Activated CD8-positive, alpha-beta memory T cell treated with anti-CD3 and anti-CD28 coated beads, Interleukin-2, amount 10 ng/mL, durations not matched to agents 7 days and 5 days (primary cell): ENCODE data around the gene SNX30. TPM values are rescaled to one million over a fixed set of nuclear protein-coding genes. Genes with fewer than 3 reads are reported as not detected.
"Not testable (repeated sequence)": the region's sequence is repeated elsewhere in the genome, so short reads cannot be mapped to it uniquely, and the experiment has no call there.

Experiments
- ATAC-seq: fragments of 150-1000 bp; cut with Tn5 transposase; one replicate; pipeline ENCODE4 v1.10.0; 2021; ENCODE audit warnings: moderate library complexity
- CTCF ChIA-PET: fragments of 350-600 bp; sonication (Branson Sonifier 250); formaldehyde crosslinking; loops from one replicate; lab custom pipeline; 2021; ENCODE audit warnings: antibody characterized with exemption; lab: Charles Lee
- DNase-seq: peaks from one replicate; pipeline ENCODE4 v3.0.0-alpha.2; 2020
- H3K27ac Mint-ChIP-seq: one replicate; pipeline ENCODE4 v1.8.0; 2021; ENCODE audit warnings: mild to moderate bottlenecking, mixed read lengths
- H3K27me3 Mint-ChIP-seq: one replicate; pipeline ENCODE4 v1.8.0; 2021; ENCODE audit warnings: mixed read lengths
- H3K36me3 Mint-ChIP-seq: one replicate; pipeline ENCODE4 v1.8.0; 2021; ENCODE audit warnings: mild to moderate bottlenecking, mixed read lengths
- H3K4me1 Mint-ChIP-seq: one replicate; pipeline ENCODE4 v1.8.0; 2021; ENCODE audit warnings: mixed read lengths
- H3K4me3 Mint-ChIP-seq: one replicate; pipeline ENCODE4 v1.8.0; 2021; ENCODE audit warnings: mild to moderate bottlenecking, moderate library complexity, mixed read lengths
- H3K9me3 Mint-ChIP-seq: one replicate; pipeline ENCODE4 v1.8.0; 2022; ENCODE audit warnings: low read depth, mixed read lengths
- total RNA-seq, 2 experiments: library from RNA; stranded (reverse); gene quantifications; one replicate each; pipeline ENCODE4 v1.2.3, GENCODE V29; 2021

Gene SNX30, protein sequence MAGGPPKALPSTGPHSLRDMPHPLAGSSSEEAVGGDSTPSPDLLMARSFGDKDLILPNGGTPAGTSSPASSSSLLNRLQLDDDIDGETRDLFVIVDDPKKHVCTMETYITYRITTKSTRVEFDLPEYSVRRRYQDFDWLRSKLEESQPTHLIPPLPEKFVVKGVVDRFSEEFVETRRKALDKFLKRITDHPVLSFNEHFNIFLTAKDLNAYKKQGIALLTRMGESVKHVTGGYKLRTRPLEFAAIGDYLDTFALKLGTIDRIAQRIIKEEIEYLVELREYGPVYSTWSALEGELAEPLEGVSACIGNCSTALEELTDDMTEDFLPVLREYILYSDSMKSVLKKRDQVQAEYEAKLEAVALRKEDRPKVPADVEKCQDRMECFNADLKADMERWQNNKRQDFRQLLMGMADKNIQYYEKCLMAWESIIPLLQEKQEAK
- 1 to 10 TPM; 2.3 to 3.6 TPM for total RNA-seq

DNA sequence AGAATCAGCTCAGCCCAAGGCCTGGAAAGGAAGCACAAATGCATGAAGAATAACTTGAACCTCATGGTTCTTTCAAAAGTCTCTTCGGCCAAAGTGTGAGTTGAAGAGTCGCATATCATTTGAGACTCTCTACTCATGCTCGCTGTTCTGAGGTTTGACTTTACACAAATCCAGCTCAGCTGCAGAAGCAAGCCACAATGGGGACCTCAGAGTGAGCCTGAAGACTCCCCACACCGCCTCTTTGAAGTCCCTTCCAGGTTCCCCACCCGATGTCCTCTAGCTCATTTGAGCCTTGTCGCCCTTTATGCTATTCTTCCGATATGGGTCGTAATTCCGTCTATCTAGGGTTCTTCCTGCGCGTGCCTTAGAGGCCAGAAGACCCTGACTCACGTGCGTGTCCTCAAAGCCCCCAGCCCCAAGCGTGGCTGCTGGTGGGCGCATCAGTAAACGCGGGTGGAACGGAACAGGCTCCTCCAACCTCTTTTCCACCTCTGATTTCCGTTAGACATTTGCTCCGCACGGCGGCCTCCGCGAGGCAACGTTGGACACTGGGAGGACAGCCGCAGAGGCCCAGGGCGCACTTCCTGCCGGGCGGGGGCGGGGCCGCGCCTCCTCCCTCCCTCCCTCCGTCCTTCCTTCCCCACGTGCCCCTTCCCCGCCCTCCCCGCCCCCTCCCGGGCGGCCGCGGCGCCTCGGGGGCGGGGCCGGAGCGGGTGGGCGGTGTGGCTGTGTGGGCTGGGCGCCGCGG lies at the start of gene SNX30:
TSS of gene SNX30 (plus strand) at position 745 of the 748 bp plus-strand sequence. CDS start 242 bp downstream, outside the sequence.
- H3K27me3 Mint-ChIP-seq, result peaks cover 23% of the 10 kb centered on the region
- CTCF ChIA-PET, result interaction anchor here (1.5 to 4.5 kb wide), 3 partner anchors 32 to 69 kb away, joined by 4 to 29 read pairs (median 14); partner anchors contain the start of gene INIP
- peaks cover 53% of the 10 kb centered on the region for H3K4me1 Mint-ChIP-seq
- H3K36me3 Mint-ChIP-seq, result peaks cover 5% of the 10 kb centered on the region
- peak within 1 kb of the TSS; percentile 82 for H3K4me3 Mint-ChIP-seq
- H3K9me3 Mint-ChIP-seq, result no peaks in the 10 kb centered on the region
- DNase-seq, result peak; percentile 84
- peak; percentile 71 for ATAC-seq
- peak within 1 kb of the TSS; percentile 75 for H3K27ac Mint-ChIP-seq

GRCh38 chr9:112703304-112703703 lies 47.3 kb upstream of the SNX30 start:
- CTCF ChIA-PET, result no interaction called here
- Mint-ChIP-seq H3K27ac (no peak overlapping the region), H3K27me3 (no peaks in the 10 kb centered on the region), H3K36me3 (peaks cover 25% of the 10 kb centered on the region), H3K4me1 (peaks cover 17% of the 10 kb centered on the region), H3K9me3 (no peaks in the 10 kb centered on the region), H3K4me3 (no peak overlapping the region)
- no peak for DNase-seq
- ATAC-seq, result no peak

GRCh38 chr9:112705768-112706427 lies 44.7 kb upstream of the SNX30 start:
- DNase-seq (no peak), ATAC-seq (no peak)
- Mint-ChIP-seq H3K9me3 (no peaks in the 10 kb centered on the region), H3K27me3 (no peaks in the 10 kb centered on the region), H3K27ac (no peak overlapping the region), H3K4me3 (no peak overlapping the region), H3K36me3 (peaks cover 15% of the 10 kb centered on the region), H3K4me1 (no peaks in the 10 kb centered on the region)
- CTCF ChIA-PET, result interaction anchor here (0.6 to 1.8 kb wide), 2 partner anchors 12 to 551 kb away, joined by 3 to 4 read pairs; partner anchors contain the start of gene INIP

DNA sequence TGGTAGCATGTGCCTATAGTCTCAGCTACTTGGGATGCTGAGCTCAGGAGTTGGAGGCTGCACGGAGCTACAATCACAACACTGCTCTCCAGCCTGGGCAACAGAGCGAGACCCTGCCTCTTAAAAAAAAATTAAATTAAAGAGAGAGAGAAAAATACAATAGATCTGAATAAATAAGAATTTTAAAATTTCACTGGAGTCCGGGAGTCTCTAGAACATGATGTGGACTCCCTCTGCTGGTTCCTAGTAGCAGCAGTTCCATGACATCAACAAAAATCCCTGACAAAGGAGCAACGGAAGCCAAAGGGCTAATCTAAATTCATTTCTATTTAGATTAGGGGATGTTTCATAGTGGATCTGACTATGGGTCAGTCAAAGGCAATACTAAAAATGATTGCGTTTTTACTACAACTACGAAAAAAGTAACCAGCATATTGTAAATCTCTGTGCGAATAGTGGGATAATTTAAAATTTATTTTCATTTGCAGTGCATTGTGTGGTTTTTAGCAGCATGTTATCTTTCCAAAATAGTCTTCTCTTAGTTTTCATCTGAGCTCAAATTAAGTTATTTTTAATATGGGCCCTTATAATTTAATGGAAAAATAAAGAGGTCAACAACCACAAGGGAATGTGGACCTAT lies 39.4 kb upstream of the SNX30 start:
- no peaks in the 10 kb centered on the region for H3K9me3 Mint-ChIP-seq
- peaks cover 20% of the 10 kb centered on the region for H3K4me1 Mint-ChIP-seq
- H3K27ac Mint-ChIP-seq, result no peak overlapping the region
- CTCF ChIA-PET, result no interaction called here
- H3K27me3 Mint-ChIP-seq, result no peaks in the 10 kb centered on the region
- H3K4me3 Mint-ChIP-seq, result no peak overlapping the region
- ATAC-seq (no peak), DNase-seq (no peak)
- H3K36me3 Mint-ChIP-seq, result peaks cover 30% of the 10 kb centered on the region

- Mint-ChIP-seq H3K4me3 (no peak overlapping the region), H3K36me3 (peaks cover 28% of the 10 kb centered on the region), H3K27ac (no peak overlapping the region), H3K9me3 (no peaks in the 10 kb centered on the region), H3K27me3 (no peaks in the 10 kb centered on the region), H3K4me1 (peaks cover 30% of the 10 kb centered on the region)
- ATAC-seq (no peak), DNase-seq (no peak)
- CTCF ChIA-PET, result no interaction called here
These were observed 37.9 kb upstream of the SNX30 start for GRCh38 chr9:112712678-112713077.

- peaks cover 10% of the 10 kb centered on the region for H3K36me3 Mint-ChIP-seq
- DNase-seq, result peak; percentile 99
- peak within 1 kb of the TSS; percentile 95 for H3K27ac Mint-ChIP-seq
- H3K4me1 Mint-ChIP-seq, result peaks cover 43% of the 10 kb centered on the region
- peak; percentile 95 for ATAC-seq
- peak within 1 kb of the TSS; percentile 85 for H3K4me3 Mint-ChIP-seq
- no peaks in the 10 kb centered on the region for H3K9me3 Mint-ChIP-seq
- H3K27me3 Mint-ChIP-seq, result no peaks in the 10 kb centered on the region
- CTCF ChIA-PET, result interaction anchor here (0.8 to 4.7 kb wide), 15 partner anchors 13 to 340 kb away, joined by 3 to 29 read pairs (median 5); partner anchors contain the start of genes HSDL2, KIAA1958 and SNX30
These were observed 32.8 kb upstream of the SNX30 start, which contains the start of gene INIP for GRCh38 chr9:112717661-112718331. TSS of gene INIP (minus strand) at chr9:112718117. CDS start at chr9:112716485, 1,632 bp downstream.

- H3K9me3 Mint-ChIP-seq, result no peaks in the 10 kb centered on the region
- DNase-seq (no peak), ATAC-seq (no peak)
- H3K36me3 Mint-ChIP-seq, result peaks cover 2% of the 10 kb centered on the region
- H3K4me3 Mint-ChIP-seq, result no peak overlapping the region
- no peaks in the 10 kb centered on the region for H3K27me3 Mint-ChIP-seq
- no peak overlapping the region for H3K27ac Mint-ChIP-seq
- CTCF ChIA-PET, result interaction anchor here (1.1 to 4.7 kb wide), 6 partner anchors 10 to 340 kb away, joined by 3 to 29 read pairs (median 7); partner anchors contain the start of genes HSDL2 and SNX30
- H3K4me1 Mint-ChIP-seq, result peaks cover 35% of the 10 kb centered on the region
These were observed 31.3 kb upstream of the SNX30 start for GRCh38 chr9:112719241-112719691.

DNA sequence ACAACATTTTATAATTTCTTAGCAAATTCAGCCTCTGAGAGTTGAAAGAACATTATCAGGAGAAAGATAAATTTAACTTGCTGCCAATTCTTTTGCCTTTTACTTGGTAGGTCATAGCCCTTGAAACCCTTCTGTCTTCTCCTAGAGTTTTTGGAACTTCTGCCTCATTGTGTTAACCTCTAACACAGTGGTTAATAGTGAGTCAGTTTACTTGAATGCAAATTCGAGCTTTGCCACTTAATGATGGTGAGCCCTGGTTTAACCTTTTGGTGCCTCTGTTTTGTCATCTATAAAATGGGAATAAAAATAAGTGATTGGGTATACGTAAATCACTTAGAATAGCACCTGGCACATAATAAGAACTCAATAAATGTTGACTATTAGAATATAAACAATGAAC lies 30.9 kb upstream of the SNX30 start:
- no peak overlapping the region for H3K27ac Mint-ChIP-seq
- CTCF ChIA-PET, result interaction anchor here (1.1 to 4.7 kb wide), 5 partner anchors 9 to 340 kb away, joined by 3 to 29 read pairs (median 11); partner anchors contain the start of genes HSDL2 and SNX30
- peaks cover 33% of the 10 kb centered on the region for H3K4me1 Mint-ChIP-seq
- H3K36me3 Mint-ChIP-seq, result no peaks in the 10 kb centered on the region
- no peak for DNase-seq
- H3K9me3 Mint-ChIP-seq, result no peaks in the 10 kb centered on the region
- ATAC-seq, result no peak
- H3K27me3 Mint-ChIP-seq, result no peaks in the 10 kb centered on the region
- no peak overlapping the region for H3K4me3 Mint-ChIP-seq

DNA sequence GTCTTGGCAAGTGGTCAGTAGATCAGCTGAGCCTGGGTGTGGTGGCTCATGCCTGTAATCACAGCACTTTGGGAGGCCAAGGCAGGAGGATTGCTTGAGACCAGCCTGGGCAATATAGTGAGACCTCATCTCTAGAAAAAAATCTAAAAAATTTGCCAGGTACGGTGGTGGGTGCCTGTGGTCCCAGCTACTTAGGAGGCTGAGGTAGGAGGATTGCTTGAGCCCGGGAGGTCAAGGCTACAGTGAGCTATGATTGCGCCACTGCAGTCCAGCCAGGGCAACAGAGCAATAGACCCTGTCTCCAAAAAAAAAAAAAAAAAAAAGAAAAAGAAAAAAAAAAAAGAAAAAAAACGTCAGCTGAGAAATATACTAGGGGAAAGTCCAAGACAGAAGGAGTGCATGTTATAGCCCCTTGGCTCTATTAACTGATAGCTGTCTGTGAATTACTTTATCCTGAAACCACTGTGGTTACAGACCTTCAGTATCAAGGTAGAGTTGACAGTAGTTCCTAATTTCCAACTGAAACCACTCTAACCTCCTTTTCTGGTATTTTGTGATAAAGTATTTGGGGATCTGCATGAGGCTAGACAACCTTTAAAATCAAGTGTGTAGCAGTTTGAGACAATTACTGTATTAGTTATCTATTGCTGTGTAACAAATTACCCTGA lies 30.3 kb upstream of the SNX30 start:
- Mint-ChIP-seq H3K27me3 (no peaks in the 10 kb centered on the region), H3K36me3 (no peaks in the 10 kb centered on the region), H3K9me3 (no peaks in the 10 kb centered on the region), H3K4me1 (peaks cover 29% of the 10 kb centered on the region), H3K4me3 (no peak overlapping the region), H3K27ac (no peak overlapping the region)
- CTCF ChIA-PET, result interaction anchor here (0.6 to 4.7 kb wide), 6 partner anchors 9 to 1714 kb away, joined by 3 to 29 read pairs (median 8); partner anchors contain the start of genes HSDL2 and SNX30
- DNase-seq (no peak), ATAC-seq (no peak)

- not testable (repeated sequence) for H3K27me3 Mint-ChIP-seq, H3K36me3 Mint-ChIP-seq, ATAC-seq, H3K27ac Mint-ChIP-seq, DNase-seq, H3K4me3 Mint-ChIP-seq, H3K9me3 Mint-ChIP-seq
- peaks cover 15% of the 10 kb centered on the region for H3K4me1 Mint-ChIP-seq
- CTCF ChIA-PET, result interaction anchor here (1.3 kb wide), 1 partner anchor 70 kb away, joined by 3 read pairs; no protein-coding TSS in a partner anchor
These were observed 27.8 kb upstream of the SNX30 start for GRCh38 chr9:112722749-112723148.

GRCh38 chr9:112725961-112726360 lies 24.6 kb upstream of the SNX30 start:
- H3K4me1 Mint-ChIP-seq, result no peaks in the 10 kb centered on the region
- ATAC-seq (no peak), DNase-seq (no peak)
- no peaks in the 10 kb centered on the region for H3K9me3 Mint-ChIP-seq
- no peak overlapping the region for H3K27ac Mint-ChIP-seq
- no peaks in the 10 kb centered on the region for H3K27me3 Mint-ChIP-seq
- CTCF ChIA-PET, result no interaction called here
- H3K4me3 Mint-ChIP-seq, result no peak overlapping the region
- no peaks in the 10 kb centered on the region for H3K36me3 Mint-ChIP-seq
